Measurements from ENCODE around the gene SEMA3F. TPM values are rescaled to one million over a fixed set of nuclear protein-coding genes. Genes with fewer than 3 reads are reported as not detected.

Gene SEMA3F
- total RNA-seq, 4 donors from 2014 or later, result 10.5 to 33.1 (median 12.9) TPM

GRCh38 chr3:50132421-50133282 lies 22.5 kb upstream of the SEMA3F start:
- H3K27ac ChIP-seq, result no peak overlapping the region
- H3K36me3 ChIP-seq, result no peaks in the 10 kb centered on the region
- DNase-seq, result no peak
- TF ChIP-seq POLR2A (IDR thresholded peaks at IDR 0.05), result no peak
- H3K27me3 ChIP-seq, result no peaks in the 10 kb centered on the region
- no peak overlapping the region for H3K4me3 ChIP-seq
- intact Hi-C loops (cut with DNase I; ENCODE audit: low total_unique reads), result no loop called here
- no peaks in the 10 kb centered on the region for H3K4me1 ChIP-seq
- no peaks in the 10 kb centered on the region for H3K9me3 ChIP-seq

GRCh38 chr3:50133283-50133615 lies 21.9 kb upstream of the SEMA3F start:
- TF ChIP-seq CTCF (IDR thresholded peaks at IDR 0.05), result no peak
- no peak for TF ChIP-seq POLR2A (IDR thresholded peaks at IDR 0.05)
- Histone ChIP-seq H3K4me3 (no peak overlapping the region), H3K9me3 (no peaks in the 10 kb centered on the region), H3K36me3 (no peaks in the 10 kb centered on the region), H3K27me3 (no peaks in the 10 kb centered on the region), H3K27ac (no peak overlapping the region), H3K4me1 (no peaks in the 10 kb centered on the region)
- no peak for DNase-seq
- intact Hi-C loops (cut with DNase I; ENCODE audit: low total_unique reads), result no loop called here

GRCh38 chr3:50134367-50134766 lies 20.8 kb upstream of the SEMA3F start:
- H3K36me3 ChIP-seq, result no peaks in the 10 kb centered on the region
- no peak for TF ChIP-seq CTCF (IDR thresholded peaks at IDR 0.05)
- no peak for TF ChIP-seq POLR2A (IDR thresholded peaks at IDR 0.05)
- no peaks in the 10 kb centered on the region for H3K27me3 ChIP-seq
- H3K27ac ChIP-seq, result no peak overlapping the region
- intact Hi-C loops (cut with DNase I; ENCODE audit: low total_unique reads), result no loop called here
- H3K9me3 ChIP-seq, result no peaks in the 10 kb centered on the region
- DNase-seq, result no peak
- H3K4me3 ChIP-seq, result no peak overlapping the region
- H3K4me1 ChIP-seq, result no peaks in the 10 kb centered on the region

- no peak for DNase-seq
- no peaks in the 10 kb centered on the region for H3K27me3 ChIP-seq
- H3K9me3 ChIP-seq, result no peaks in the 10 kb centered on the region
- TF ChIP-seq CTCF (IDR thresholded peaks at IDR 0.05) (no peak), POLR2A (IDR thresholded peaks at IDR 0.05) (no peak)
- no peaks in the 10 kb centered on the region for H3K36me3 ChIP-seq
- no peaks in the 10 kb centered on the region for H3K4me1 ChIP-seq
- intact Hi-C loops (cut with DNase I; ENCODE audit: low total_unique reads), result no loop called here
- no peak overlapping the region for H3K27ac ChIP-seq
- H3K4me3 ChIP-seq, result no peak overlapping the region
These were observed 19.2 kb upstream of the SEMA3F start for GRCh38 chr3:50135964-50136363.

GRCh38 chr3:50136714-50137405 lies 18.3 kb upstream of the SEMA3F start:
- H3K27me3 ChIP-seq, result no peaks in the 10 kb centered on the region
- H3K27ac ChIP-seq, result no peak overlapping the region
- no peaks in the 10 kb centered on the region for H3K4me1 ChIP-seq

DNA sequence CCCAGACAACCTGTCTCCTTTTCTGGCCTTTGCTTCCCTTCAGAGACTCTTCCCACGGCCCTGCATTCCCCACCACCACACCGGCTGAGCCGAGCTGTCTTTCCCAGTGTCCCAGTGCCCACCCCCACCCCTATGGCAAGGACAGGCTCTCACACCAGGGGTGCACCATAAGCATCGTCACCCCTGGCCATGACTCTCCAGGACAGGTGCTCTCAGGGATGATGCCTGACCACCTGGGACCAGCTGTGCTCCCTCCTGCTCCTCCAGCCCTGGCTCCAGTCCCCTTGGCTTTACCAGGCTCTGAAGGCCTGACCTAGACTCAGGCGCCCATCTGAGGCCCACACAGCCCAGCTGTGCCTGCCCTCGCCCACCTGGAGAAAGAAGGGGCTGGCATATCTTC lies 17.6 kb upstream of the SEMA3F start:
- DNase-seq, result no peak
- intact Hi-C loops (cut with DNase I; ENCODE audit: low total_unique reads), result no loop called here
- H3K4me3 ChIP-seq, result no peak overlapping the region
- H3K9me3 ChIP-seq, result no peaks in the 10 kb centered on the region
- H3K4me1 ChIP-seq, result no peaks in the 10 kb centered on the region
- no peaks in the 10 kb centered on the region for H3K27me3 ChIP-seq
- H3K27ac ChIP-seq, result no peak overlapping the region
- no peaks in the 10 kb centered on the region for H3K36me3 ChIP-seq
- no peak for TF ChIP-seq CTCF (IDR thresholded peaks at IDR 0.05)
- no peak for TF ChIP-seq POLR2A (IDR thresholded peaks at IDR 0.05)

More at GRCh38 chr3:50136714-50137405, 18.3 kb upstream of the SEMA3F start:
- Histone ChIP-seq H3K4me3 (no peak overlapping the region), H3K9me3 (no peaks in the 10 kb centered on the region), H3K36me3 (no peaks in the 10 kb centered on the region)
- intact Hi-C loops (cut with DNase I; ENCODE audit: low total_unique reads), result no loop called here
- no peak for TF ChIP-seq POLR2A (IDR thresholded peaks at IDR 0.05)
- no peak for DNase-seq
